H1 (cell line): Measurements from ENCODE around the gene CAPN10. TPM values are rescaled to one million over a fixed set of nuclear protein-coding genes. Genes with fewer than 3 reads are reported as not detected.

Experiments
- CTCF ChIA-PET: fragments of 300-600 bp; sonication (Branson Sonifier 250); formaldehyde crosslinking; loops from one replicate; lab custom pipeline; 2021; ENCODE audit not compliant: partially characterized antibody; lab: Charles Lee
- POLR2A ChIA-PET: fragments of 300-600 bp; sonication (Branson Sonifier 250); formaldehyde crosslinking; loops from one replicate; lab custom pipeline; 2021; ENCODE audit warnings: inconsistent platforms; ENCODE audit not compliant: partially characterized antibody; lab: Charles Lee
- DNase-seq, 2 experiments: peaks; one replicate each; pipeline versions ENCODE4 v3.0.0 to v3.0.0-alpha.2; 2010 to 2022; ENCODE audit warnings: low spot score in 2 of 2, low read depth in 1 of 2, mixed read lengths in 1 of 2
- FAIRE-seq: peaks from 2 replicates; lab custom pipeline; 2011; peaks lifted over from hg19 to GRCh38; lab: Jason Lieb, UNC
- H2AFZ ChIP-seq: 2 replicates; pipeline ENCODE4 v1.8.1; 2012; ENCODE audit warnings: low read length, inconsistent platforms
- H2AK5ac ChIP-seq: 2 replicates; pipeline ENCODE4 v1.6.1; 2013; ENCODE audit warnings: low read depth, low read length
- H2BK120ac ChIP-seq: replicated peaks from 2 replicates; pipeline ENCODE3; 2013; ENCODE audit warnings: low read depth, low read length, inconsistent platforms
- H2BK12ac ChIP-seq: 2 replicates; pipeline ENCODE4 v1.6.1; 2013; ENCODE audit warnings: low read depth, low read length
- H2BK15ac ChIP-seq: 2 replicates; pipeline ENCODE4 v1.6.1; 2013; ENCODE audit warnings: low read length
- H2BK20ac ChIP-seq: 2 replicates; pipeline ENCODE4 v1.6.1; 2013; ENCODE audit warnings: low read length
- H2BK5ac ChIP-seq: 2 replicates; pipeline ENCODE4 v1.6.1; 2013; ENCODE audit warnings: low read depth, low read length
- H3K14ac ChIP-seq: 2 replicates; pipeline ENCODE4 v1.6.1; 2013; ENCODE audit warnings: inconsistent platforms; ENCODE audit not compliant: insufficient read length
- H3K18ac ChIP-seq: 2 replicates; pipeline ENCODE4 v1.6.1; 2013; ENCODE audit warnings: low read length; ENCODE audit errors: extremely low read depth
- H3K23ac ChIP-seq: 2 replicates; pipeline ENCODE4 v1.6.1; 2013; ENCODE audit warnings: inconsistent platforms; ENCODE audit not compliant: insufficient read length
- H3K23me2 ChIP-seq: 2 replicates; pipeline ENCODE4 v1.6.1; 2013; ENCODE audit warnings: low read depth, low read length
- H3K27ac ChIP-seq: 2 replicates; pipeline ENCODE4 v1.6.1; 2011; ENCODE audit warnings: low read depth, low read length, inconsistent platforms
- H3K27me3 ChIP-seq, 4 experiments: replicated peaks in 1 of 4; 1 replicate in 1 of 4; 2 replicates in 3 of 4; pipeline versions ENCODE4 v1.6.1 to v1.8.1; 2011 to 2013; ENCODE audit warnings: low read length in 3 of 4, mild to moderate bottlenecking in 3 of 4, inconsistent platforms in 2 of 4, mixed read lengths in 2 of 4, moderate library complexity in 1 of 4; ENCODE audit not compliant: control insufficient read depth in 3 of 4, insufficient read depth in 3 of 4; ENCODE audit errors: extremely low read depth in 1 of 4
- H3K36me3 ChIP-seq, 4 experiments: 2 replicates each; pipeline versions ENCODE4 v1.6.1 to v1.8.1; 2011 to 2013; ENCODE audit warnings: mild to moderate bottlenecking in 4 of 4, low read length in 3 of 4, moderate library complexity in 2 of 4, control low read depth in 1 of 4, inconsistent platforms in 1 of 4; ENCODE audit not compliant: insufficient read depth in 4 of 4, control insufficient read depth in 2 of 4
- H3K4ac ChIP-seq: replicated peaks from 2 replicates; pipeline ENCODE3; 2013; ENCODE audit warnings: low read length, low read depth, mixed read lengths, inconsistent platforms; ENCODE audit not compliant: insufficient read length
- H3K4me1 ChIP-seq, 4 experiments: replicated peaks in 1 of 4; 1 replicate in 1 of 4; 2 replicates in 3 of 4; pipeline versions ENCODE4 v1.6.1 to v1.8.1; 2011 to 2013; ENCODE audit warnings: low read length in 3 of 4, inconsistent platforms in 2 of 4, mixed read lengths in 1 of 4; ENCODE audit not compliant: insufficient read depth in 4 of 4, control insufficient read depth in 3 of 4
- H3K4me2 ChIP-seq, 2 experiments: 2 replicates each; pipeline versions ENCODE4 v1.6.1 to v1.8.1; 2011 to 2013; ENCODE audit warnings: low read depth in 2 of 2, low read length in 2 of 2, control low read depth in 1 of 2, inconsistent platforms in 1 of 2, mild to moderate bottlenecking in 1 of 2; ENCODE audit not compliant: insufficient read depth in 1 of 2
- H3K4me3 ChIP-seq, 4 experiments: fragments of 200-600, 300-600 bp in 1 of 4; sonication (generic), shearing (Covaris generic), sonication (Bioruptor Twin) in 1 of 4; 2 replicates each; pipeline versions ENCODE4 v1.5.1 to v1.8.1; 2011 to 2016; ENCODE audit warnings: low read length in 4 of 4, low read depth in 3 of 4, control low read depth in 2 of 4, inconsistent platforms in 2 of 4, mild to moderate bottlenecking in 2 of 4, mixed read lengths in 1 of 4, moderate library complexity in 1 of 4; ENCODE audit not compliant: insufficient read depth in 2 of 4; ENCODE audit errors: extremely low read depth in 1 of 4
- H3K56ac ChIP-seq: replicated peaks from 2 replicates; pipeline ENCODE3; 2013; ENCODE audit warnings: low read depth, mild to moderate bottlenecking, mixed read lengths, low read length, inconsistent platforms; ENCODE audit not compliant: insufficient read length
- H3K79me1 ChIP-seq: 2 replicates; pipeline ENCODE4 v1.6.1; 2013; ENCODE audit warnings: low read depth, low read length, control low read depth
- H3K79me2 ChIP-seq, 2 experiments: 2 replicates each; pipeline versions ENCODE4 v1.6.1 to v1.8.1; 2012 to 2013; ENCODE audit warnings: low read length in 2 of 2, mild to moderate bottlenecking in 2 of 2, inconsistent platforms in 1 of 2; ENCODE audit not compliant: insufficient read depth in 2 of 2, control insufficient read depth in 1 of 2
- H3K9ac ChIP-seq, 4 experiments: replicated peaks in 1 of 4; 1 replicate in 1 of 4; 2 replicates in 3 of 4; pipeline versions ENCODE4 v1.6.1 to v1.8.1; 2011 to 2013; ENCODE audit warnings: low read depth in 3 of 4, low read length in 3 of 4, control low read depth in 2 of 4, mild to moderate bottlenecking in 2 of 4, moderate library complexity in 2 of 4, inconsistent platforms in 1 of 4; ENCODE audit errors: extremely low read depth in 1 of 4
- H3K9me3 ChIP-seq, 2 experiments: 2 replicates each; pipeline versions ENCODE4 v1.6.1 to v1.8.1; 2012 to 2013; ENCODE audit warnings: mild to moderate bottlenecking in 2 of 2, moderate library complexity in 2 of 2, control low read depth in 1 of 2, inconsistent platforms in 1 of 2, low read depth in 1 of 2, low read length in 1 of 2, mixed read lengths in 1 of 2; ENCODE audit not compliant: insufficient read depth in 2 of 2
- H4K20me1 ChIP-seq, 2 experiments: replicated peaks in 1 of 2; 2 replicates each; pipeline versions ENCODE3 to v1.8.1; 2011 to 2013; ENCODE audit warnings: inconsistent platforms in 2 of 2, low read length in 2 of 2, mild to moderate bottlenecking in 1 of 2; ENCODE audit not compliant: insufficient read depth in 2 of 2, control insufficient read depth in 1 of 2
- H4K5ac ChIP-seq: 2 replicates; pipeline ENCODE4 v1.6.1; 2013; ENCODE audit warnings: low read length, low read depth, mixed read lengths, inconsistent platforms; ENCODE audit not compliant: insufficient read length
- H4K8ac ChIP-seq: 2 replicates; pipeline ENCODE4 v1.8.0; 2013; ENCODE audit warnings: mild to moderate bottlenecking, moderate library complexity, low read length, inconsistent platforms; ENCODE audit not compliant: insufficient read depth; ENCODE audit errors: extremely low read depth
- H4K91ac ChIP-seq: replicated peaks from 2 replicates; pipeline ENCODE3; 2013; ENCODE audit warnings: low read length, mixed read lengths, inconsistent platforms; ENCODE audit not compliant: insufficient read length
- HDAC6 ChIP-seq: IDR thresholded peaks from one replicate; pipeline ENCODE4 v1.7.1; 2012; ENCODE audit warnings: low read depth, mild to moderate bottlenecking, inconsistent platforms, low read length, moderate library complexity
- JUND ChIP-seq: IDR thresholded peaks from 2 replicates; pipeline ENCODE4 v1.6.1; 2011; ENCODE audit warnings: mild to moderate bottlenecking, improper control_type of control experiment, low read length
- KDM1A ChIP-seq: fragments of 200-600, 300-600 bp; sonication (generic); IDR thresholded peaks from 2 replicates; pipeline ENCODE4 v1.7.1; 2016; ENCODE audit warnings: mild to moderate bottlenecking, low read length, borderline replicate concordance
- MAX ChIP-seq: IDR thresholded peaks from 2 replicates; pipeline ENCODE4 v1.6.1; 2012; ENCODE audit warnings: inconsistent platforms
- NANOG ChIP-seq: IDR thresholded peaks from 2 replicates; pipeline ENCODE4 v1.6.1; 2011; ENCODE audit warnings: low read length, low read depth, mild to moderate bottlenecking, inconsistent platforms; ENCODE audit not compliant: insufficient read depth, poor library complexity, severe bottlenecking
- PHF8 ChIP-seq: fragments of 200-600 bp; sonication (generic); conservative IDR thresholded peaks from 2 replicates; pipeline ENCODE4 v1.7.1; 2012; ENCODE audit warnings: low read depth, mild to moderate bottlenecking, inconsistent platforms, low read length, moderate library complexity
- POLR2A ChIP-seq, 2 experiments: IDR thresholded peaks; 1 replicate in 1 of 2; 2 replicates in 1 of 2; pipeline ENCODE4 v1.6.1; 2011; ENCODE audit warnings: low read depth in 2 of 2, low read length in 2 of 2, mild to moderate bottlenecking in 2 of 2; ENCODE audit errors: control extremely low read depth in 1 of 2
- SIRT6 ChIP-seq: IDR thresholded peaks from one replicate; pipeline ENCODE4 v1.7.1; 2012; ENCODE audit warnings: low read length, inconsistent platforms
- SP4 ChIP-seq: IDR thresholded peaks from 2 replicates; pipeline ENCODE4 v1.6.1; 2012; ENCODE audit warnings: low read length, inconsistent platforms
- SUZ12 ChIP-seq: fragments of 200-600 bp; sonication (generic); IDR thresholded peaks from 2 replicates; pipeline ENCODE4 v1.6.1; 2012; ENCODE audit warnings: mild to moderate bottlenecking, inconsistent platforms, low read length, moderate library complexity, mixed read lengths
- TAF1 ChIP-seq: IDR thresholded peaks from 2 replicates; pipeline ENCODE4 v1.6.1; 2011; ENCODE audit warnings: mild to moderate bottlenecking, low read depth, low read length
- TEAD4 ChIP-seq: IDR thresholded peaks from 2 replicates; pipeline ENCODE4 v1.6.1; 2012; ENCODE audit warnings: low read depth, low read length, inconsistent platforms, mixed read lengths
- WGBS, 2 experiments: shearing (Covaris generic) in 1 of 2; methylation state at CpG; one replicate each; pipeline versions ENCODE4 v1.1.6 to v1.1.7; 2013 to 2015; ENCODE audit warnings: low lambda C conversion rate in 2 of 2, mixed read lengths in 2 of 2, inconsistent platforms in 1 of 2, low coverage in 1 of 2, missing lambda C conversion rate in 1 of 2; ENCODE audit not compliant: insufficient replicate concordance in 2 of 2, insufficient coverage in 1 of 2, insufficient read length in 1 of 2; ENCODE audit errors: extremely low coverage in 1 of 2, missing lambda C conversion rate in 1 of 2; 5-methylcytosine and 5-hydroxymethylcytosine counted together
- polyA plus RNA-seq, 7 experiments: library from polyadenylated mRNA; depleted of rRNA in 3 of 7; stranded (reverse) in 5 of 7; unstranded in 2 of 7; fragments of >200 nt in 5 of 7; fragments of 200-250 nt in 2 of 7; gene quantifications; 1 replicate in 5 of 7; 2 replicates in 1 of 7; 4 replicates in 1 of 7; pipeline versions ENCODE4 v1.2.1 to v1.2.3, GENCODE V29; 2011 to 2013; ENCODE audit warnings: missing spikeins in 2 of 7, mixed read lengths in 2 of 7
- total RNA-seq: library from RNA; stranded (reverse); fragmentation: NEBNext Ultra II Directional; extraction: Animal tissue kit (Norgen Biotek cat#: 25700); gene quantifications from 2 replicates; pipeline ENCODE4 v1.2.1, GENCODE V29; 2021

CAPN10 gene
- total and polyA plus RNA-seq, 2 of the 8 experiments (the other 6 are each of a cell fraction or from before 2014, with no cell fraction given) = 30.7 to 39.8 TPM

- no peak for FAIRE-seq
- ChIA-PET POLR2A (interaction anchor here (0.8 kb wide), 1 partner anchor 31 kb away, joined by 3 read pairs; no protein-coding TSS in a partner anchor), CTCF (interaction anchor here (0.7 kb wide), 1 partner anchor 117 kb away, joined by 3 read pairs; no protein-coding TSS in a partner anchor)
- H3K36me3 ChIP-seq = peaks cover 0 to 8% (median 5%) of the 10 kb centered on the region in 4 experiments; a peak in 4 of 8 replicates
- no peak overlapping the region for H3K4me3 ChIP-seq
- no peak overlapping the region for H4K91ac ChIP-seq
- H4K8ac ChIP-seq = peak overlapping the region; percentile 51; the same call in 1 of the 2 replicates
- no peak overlapping the region for H2BK20ac ChIP-seq
- H3K9me3 ChIP-seq = no peaks in the 10 kb centered on the region
- no peak overlapping the region for H3K4ac ChIP-seq
- H3K23me2 ChIP-seq = no peaks in the 10 kb centered on the region
- H4K5ac ChIP-seq = no peak overlapping the region
- no peak overlapping the region for H2BK12ac ChIP-seq
- no peak for DNase-seq
- H3K4me1 ChIP-seq = no peaks in the 10 kb centered on the region
- no peak overlapping the region for H2AK5ac ChIP-seq
- no peak overlapping the region for H2BK15ac ChIP-seq
- no peak overlapping the region for H3K14ac ChIP-seq
- no peaks in the 10 kb centered on the region for H3K27me3 ChIP-seq
- no peaks in the 10 kb centered on the region for H3K79me2 ChIP-seq
- H3K27ac ChIP-seq = no peak overlapping the region
- no peak overlapping the region for H2BK5ac ChIP-seq
- no peak overlapping the region for H3K23ac ChIP-seq
- WGBS, 2 experiments = 85% methylated on average over 15 of the region's 16 CpGs; no CpG with 5 or more reads in 1 of the 2 experiments
- H3K4me2 ChIP-seq = no peak overlapping the region
- no peak overlapping the region for H3K18ac ChIP-seq
- H3K79me1 ChIP-seq = no peaks in the 10 kb centered on the region
- no peak for TF ChIP-seq SIRT6
- no peak for TF ChIP-seq KDM1A
- no peak for TF ChIP-seq HDAC6
- TF ChIP-seq NANOG = no peak
- no peak for TF ChIP-seq TEAD4
- no peak for TF ChIP-seq POLR2A (IDR thresholded peaks at IDR 0.05; ENCODE audit: control extremely low read depth in 1 of 2, low read depth in 2 of 2, low read length in 2 of 2)
- no peak for TF ChIP-seq SP4
- no peak for TF ChIP-seq JUND
- TF ChIP-seq MAX = no peak
- TF ChIP-seq TAF1 = no peak
- TF ChIP-seq PHF8 = no peak
- no peak for TF ChIP-seq SUZ12
- no peak overlapping the region for H2AFZ ChIP-seq
- no peak overlapping the region for H3K56ac ChIP-seq
- H3K9ac ChIP-seq = no peak overlapping the region
- no peak overlapping the region for H2BK120ac ChIP-seq
- peaks cover 0 to 6% of the 10 kb centered on the region in 2 experiments for H4K20me1 ChIP-seq
Observed at GRCh38 chr2:240600451-240600961, 14.0 kb downstream of the CAPN10 start.
